CD4-positive, alpha-beta T cell treated with Interleukin-6 at 100 ng/mL for 8 hours (primary cell): ENCODE data around the gene DHRS7B.
"Not testable (repeated sequence)": the region's sequence is repeated elsewhere in the genome, so short reads cannot be mapped to it uniquely, and the experiment has no call there.

Source experiments
- DNase-seq: peaks from one replicate; pipeline ENCODE4 v3.0.0-alpha.2; 2020; ENCODE audit warnings: mixed read lengths, low spot score

The DHRS7B gene

GRCh38 chr17:21108651-21109050 is 18.1 kb upstream of the DHRS7B start:
- no peak for DNase-seq

GRCh38 chr17:21113049-21113690 is 13.6 kb upstream of the DHRS7B start:
- no peak for DNase-seq

- DNase-seq, result no peak
Measured at GRCh38 chr17:21113716-21114115, 13.0 kb upstream of the DHRS7B start.

- not testable (repeated sequence) for DNase-seq
Measured at GRCh38 chr17:21114791-21115190, 12.0 kb upstream of the DHRS7B start.

GRCh38 chr17:21119247-21119918 is 7.4 kb upstream of the DHRS7B start:
- DNase-seq, result peak; percentile 74

GRCh38 chr17:21119919-21120249 is 6.9 kb upstream of the DHRS7B start:
- no peak for DNase-seq

- DNase-seq, result no peak
Measured at GRCh38 chr17:21124086-21124485, 2.7 kb upstream of the DHRS7B start.

- not testable (repeated sequence) for DNase-seq
Measured at GRCh38 chr17:21124517-21124916, 2.2 kb upstream of the DHRS7B start.

GRCh38 chr17:21125862-21126261 is 902 bp upstream of the DHRS7B start:
- DNase-seq, result peak; percentile 70

- no peak for DNase-seq
Measured at GRCh38 chr17:21127509-21128077, 829 bp downstream of the DHRS7B start.

- DNase-seq, result no peak
Measured at GRCh38 chr17:21129023-21129681, 2.4 kb downstream of the DHRS7B start.

- DNase-seq, result no peak
Measured at GRCh38 chr17:21131137-21131536, 4.4 kb downstream of the DHRS7B start.

- no peak for DNase-seq
Measured at GRCh38 chr17:21132428-21132827, 5.7 kb downstream of the DHRS7B start.

- no peak for DNase-seq
Measured at GRCh38 chr17:21134559-21134958, 7.8 kb downstream of the DHRS7B start.

GRCh38 chr17:21140911-21141310 is 14.1 kb downstream of the DHRS7B start:
- DNase-seq, result no peak

GRCh38 chr17:21141331-21141730 is 14.6 kb downstream of the DHRS7B start:
- no peak for DNase-seq

- DNase-seq, result not testable (repeated sequence)
Measured at GRCh38 chr17:21142065-21142464, 15.3 kb downstream of the DHRS7B start.

GRCh38 chr17:21143695-21144094 is 16.9 kb downstream of the DHRS7B start:
- DNase-seq, result no peak

- DNase-seq, result not testable (repeated sequence)
Measured at GRCh38 chr17:21144299-21144698, 17.5 kb downstream of the DHRS7B start.

GRCh38 chr17:21146362-21147015 is 19.7 kb downstream of the DHRS7B start:
- no peak for DNase-seq

- DNase-seq, result no peak
Measured at GRCh38 chr17:21149621-21150020, 22.9 kb downstream of the DHRS7B start.

- no peak for DNase-seq
Measured at GRCh38 chr17:21152731-21153130, 26.0 kb downstream of the DHRS7B start.
